Progenitor cell of endocrine pancreas (in vitro differentiated cells): Measurements from ENCODE around the gene TAF10. TPM values are rescaled to one million over a fixed set of nuclear protein-coding genes. Genes with fewer than 3 reads are reported as not detected.
A peak's percentile ranks its signal among the peaks of the same experiment; 100 is the strongest.

Source experiments
- DNase-seq: peaks from one replicate; pipeline ENCODE4 v3.0.0; 2021; ENCODE audit warnings: low spot score; ENCODE audit not compliant: unreplicated experiment
- H3K27ac Mint-ChIP-seq: 2 replicates; pipeline ENCODE4 v1.8.0; 2021; ENCODE audit warnings: mild to moderate bottlenecking, moderate library complexity, mixed read lengths
- H3K27me3 Mint-ChIP-seq: 2 replicates; pipeline ENCODE4 v1.8.0; 2021; ENCODE audit warnings: mixed read lengths
- H3K36me3 Mint-ChIP-seq: 2 replicates; pipeline ENCODE4 v1.8.0; 2022; ENCODE audit warnings: mixed read lengths; ENCODE audit not compliant: insufficient read depth
- H3K4me1 Mint-ChIP-seq: 2 replicates; pipeline ENCODE4 v1.8.0; 2021; ENCODE audit warnings: low read depth, mixed read lengths
- H3K4me3 Mint-ChIP-seq: 2 replicates; pipeline ENCODE4 v1.8.0; 2021; ENCODE audit warnings: low read depth, mild to moderate bottlenecking, moderate library complexity, mixed read lengths
- H3K9me3 Mint-ChIP-seq: 2 replicates; pipeline ENCODE4 v1.8.0; 2021; ENCODE audit warnings: low read depth, mixed read lengths
- CTCF ChIP-seq: fragments of 200-600 bp; sonication (generic); IDR thresholded peaks from one replicate; pipeline ENCODE4 v1.5.0; 2021; ENCODE audit warnings: antibody characterized with exemption, mild to moderate bottlenecking; ENCODE audit not compliant: unreplicated experiment
- total RNA-seq: library from RNA; stranded (reverse); gene quantifications from 2 replicates; pipeline ENCODE4 v1.2.1, GENCODE V29; 2021

Gene TAF10
- total RNA-seq, 1 donor from 2014 or later, result 148 TPM

DNA sequence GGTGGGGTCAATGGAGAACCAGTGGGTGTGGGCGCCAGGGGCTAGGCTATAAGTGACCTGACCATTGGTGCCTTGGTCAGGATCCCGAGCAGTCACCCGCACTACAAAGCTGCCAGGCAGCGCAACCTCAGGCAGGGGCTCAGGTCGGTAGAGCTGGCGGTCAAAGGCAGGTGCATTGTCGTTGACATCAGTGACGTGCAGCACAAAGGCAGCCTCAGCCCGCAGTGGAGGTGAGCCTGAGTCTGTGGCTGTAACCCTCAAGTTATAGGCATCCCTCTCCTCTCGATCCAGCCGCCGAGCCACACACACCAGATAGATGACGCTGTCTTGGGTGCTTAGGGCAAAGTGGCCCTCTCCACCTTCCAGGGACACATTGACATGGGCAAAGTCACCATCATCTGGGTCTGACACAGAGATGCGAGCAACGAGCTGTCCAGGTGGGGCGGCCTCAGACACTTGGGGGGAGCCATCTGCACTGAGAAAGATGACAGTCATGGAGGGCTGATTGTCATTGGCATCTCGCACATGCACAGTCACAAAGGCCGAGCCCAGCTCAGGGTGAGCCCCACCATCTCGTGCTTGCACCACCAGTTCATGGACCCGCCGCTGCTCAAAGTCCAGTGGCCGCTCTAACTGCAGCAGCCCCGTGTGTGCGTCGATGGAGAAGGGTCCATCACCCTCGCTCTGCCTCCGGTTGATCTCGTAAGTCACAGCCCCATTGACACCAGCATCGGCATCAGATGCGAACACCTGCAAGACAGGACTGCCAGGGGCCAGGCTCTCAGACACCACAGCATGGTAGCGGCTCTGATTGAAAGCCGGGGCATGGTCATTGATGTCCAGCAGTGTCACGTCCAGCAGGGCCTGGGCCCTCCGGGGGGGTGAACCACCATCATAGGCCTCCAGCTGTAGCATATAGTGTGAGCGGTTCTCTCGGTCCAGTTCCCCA, 28.3 kb upstream of the TAF10 start:
- no peaks in the 10 kb centered on the region for H3K27me3 Mint-ChIP-seq
- H3K27ac Mint-ChIP-seq, result no peak overlapping the region
- H3K4me3 Mint-ChIP-seq, result no peak overlapping the region
- TF ChIP-seq CTCF, result no peak
- H3K9me3 Mint-ChIP-seq, result no peaks in the 10 kb centered on the region
- H3K36me3 Mint-ChIP-seq, result peaks cover 1% of the 10 kb centered on the region
- peaks cover 3% of the 10 kb centered on the region for H3K4me1 Mint-ChIP-seq
- no peak for DNase-seq

GRCh38 chr11:6638429-6638828, 26.4 kb upstream of the TAF10 start:
- Mint-ChIP-seq H3K4me3 (no peak overlapping the region), H3K27me3 (no peaks in the 10 kb centered on the region), H3K4me1 (peaks cover 5% of the 10 kb centered on the region), H3K36me3 (peaks cover 2% of the 10 kb centered on the region), H3K9me3 (no peaks in the 10 kb centered on the region), H3K27ac (no peak overlapping the region)
- no peak for TF ChIP-seq CTCF
- no peak for DNase-seq

- TF ChIP-seq CTCF, result no peak
- Mint-ChIP-seq H3K27ac (no peak overlapping the region), H3K9me3 (no peaks in the 10 kb centered on the region), H3K27me3 (no peaks in the 10 kb centered on the region), H3K36me3 (peaks cover 5% of the 10 kb centered on the region), H3K4me1 (peaks cover 5% of the 10 kb centered on the region), H3K4me3 (no peak overlapping the region)
- DNase-seq, result no peak
Measured at GRCh38 chr11:6637871-6638270, 25.9 kb upstream of the TAF10 start.

GRCh38 chr11:6636480-6636879, 24.5 kb upstream of the TAF10 start:
- no peak for DNase-seq
- no peak for TF ChIP-seq CTCF
- no peak overlapping the region for H3K4me3 Mint-ChIP-seq
- no peak overlapping the region for H3K27ac Mint-ChIP-seq
- H3K9me3 Mint-ChIP-seq, result no peaks in the 10 kb centered on the region
- H3K36me3 Mint-ChIP-seq, result peaks cover 10% of the 10 kb centered on the region
- H3K27me3 Mint-ChIP-seq, result peaks cover 5% of the 10 kb centered on the region
- H3K4me1 Mint-ChIP-seq, result peaks cover 5% of the 10 kb centered on the region

DNA sequence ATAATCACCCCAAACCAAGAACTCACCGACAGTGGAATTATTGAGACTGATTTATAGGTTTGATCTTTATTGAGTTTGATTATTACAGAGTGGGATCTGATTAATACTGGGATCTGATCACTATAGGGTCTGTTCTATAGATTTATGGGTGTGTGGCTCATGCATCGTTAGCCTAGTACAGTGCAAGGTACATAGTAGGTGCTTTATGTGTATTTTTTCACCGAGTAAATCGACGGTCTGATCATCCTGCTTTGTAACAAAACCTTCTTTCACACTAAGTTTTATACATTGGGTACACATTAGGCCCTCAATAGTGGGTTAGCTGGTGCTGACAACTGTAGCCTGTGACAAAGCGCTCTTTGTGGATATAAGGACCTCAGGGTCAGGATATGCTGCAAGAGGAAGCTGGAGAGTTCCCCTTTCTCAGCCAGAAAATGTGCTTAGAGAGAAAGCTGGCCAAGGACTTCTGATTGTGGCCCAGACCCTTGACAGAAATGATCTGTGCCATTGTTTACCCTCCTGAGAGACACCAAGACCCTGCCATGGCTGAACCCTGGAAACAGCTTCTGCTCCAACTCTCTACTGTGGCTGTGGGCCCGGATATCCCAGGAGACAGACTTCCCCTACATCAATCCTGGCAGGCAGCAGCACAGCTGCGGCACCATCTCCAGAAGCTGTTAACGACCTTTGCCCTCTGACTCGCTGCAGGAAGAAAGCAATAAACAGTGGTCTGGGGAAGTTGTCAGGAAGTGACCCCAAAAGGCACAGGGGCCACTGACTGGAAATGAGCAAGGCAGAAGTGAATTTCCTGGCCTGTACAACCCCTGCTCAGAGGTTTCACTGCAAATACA, 23.3 kb upstream of the TAF10 start:
- H3K4me3 Mint-ChIP-seq, result no peak overlapping the region
- no peak for DNase-seq
- no peak for TF ChIP-seq CTCF
- H3K27me3 Mint-ChIP-seq, result peaks cover 15% of the 10 kb centered on the region
- H3K36me3 Mint-ChIP-seq, result peaks cover 17% of the 10 kb centered on the region
- peak overlapping the region; percentile 15 for H3K27ac Mint-ChIP-seq
- peaks cover 5% of the 10 kb centered on the region for H3K4me1 Mint-ChIP-seq
- H3K9me3 Mint-ChIP-seq, result no peaks in the 10 kb centered on the region
